RPMI8226 (cell line): ENCODE data around the gene TMEM233.
"Not testable (repeated sequence)": the region's sequence is repeated elsewhere in the genome, so short reads cannot be mapped to it uniquely, and the experiment has no call there.

ENCODE experiments used
- DNase-seq: peaks from one replicate; pipeline ENCODE4 v3.0.0-alpha.2; 2015

The TMEM233 gene

DNA sequence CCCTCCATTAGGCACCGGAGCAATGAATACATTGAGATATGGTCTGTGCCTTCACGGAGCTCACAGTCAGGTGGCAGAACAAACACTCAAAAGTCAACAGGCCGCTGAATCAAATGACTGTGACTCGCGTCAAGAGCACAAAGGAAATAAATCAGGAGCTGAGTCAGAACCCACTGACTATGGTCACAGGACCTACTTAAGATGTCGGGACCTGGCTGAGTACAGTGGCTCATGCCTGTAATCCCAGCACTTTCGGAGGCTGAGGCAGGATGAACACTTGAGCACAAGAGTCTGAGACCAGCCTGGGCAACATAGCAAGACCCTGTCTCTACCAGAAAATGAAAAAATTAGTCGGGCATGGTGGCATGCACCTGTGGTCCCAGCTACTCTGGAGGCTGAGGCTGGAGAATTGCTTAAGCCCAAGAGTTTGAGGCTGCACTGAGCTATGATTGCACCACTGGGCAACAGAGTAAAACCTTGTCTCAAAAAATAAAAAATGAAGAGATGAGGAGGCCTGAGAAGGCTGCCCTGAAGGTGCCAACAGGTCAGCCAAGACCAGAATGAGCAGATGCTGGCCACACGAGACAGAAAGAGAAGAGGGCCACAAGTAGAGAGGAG is 19.9 kb downstream of the TMEM233 start:
- no peak for DNase-seq

DNA sequence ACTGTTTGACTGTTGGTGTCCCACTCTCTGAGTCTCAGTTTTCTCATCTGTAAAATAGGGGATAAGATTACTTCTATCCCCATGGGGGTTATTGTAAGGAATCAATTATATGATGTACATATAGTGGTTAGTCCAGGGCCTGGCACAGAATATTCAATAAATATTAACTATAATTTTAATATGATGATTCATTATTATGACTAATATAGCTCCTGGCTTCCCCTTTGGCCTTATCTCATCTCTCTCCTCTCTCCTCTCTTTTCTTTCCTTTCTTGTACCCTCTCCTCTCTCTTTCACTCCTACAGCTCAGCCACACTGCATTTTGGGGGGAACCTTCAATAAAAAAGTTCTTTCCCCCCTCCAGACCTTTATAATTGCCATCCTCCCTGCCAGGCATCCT is 21.1 kb downstream of the TMEM233 start:
- DNase-seq: no peak

DNA sequence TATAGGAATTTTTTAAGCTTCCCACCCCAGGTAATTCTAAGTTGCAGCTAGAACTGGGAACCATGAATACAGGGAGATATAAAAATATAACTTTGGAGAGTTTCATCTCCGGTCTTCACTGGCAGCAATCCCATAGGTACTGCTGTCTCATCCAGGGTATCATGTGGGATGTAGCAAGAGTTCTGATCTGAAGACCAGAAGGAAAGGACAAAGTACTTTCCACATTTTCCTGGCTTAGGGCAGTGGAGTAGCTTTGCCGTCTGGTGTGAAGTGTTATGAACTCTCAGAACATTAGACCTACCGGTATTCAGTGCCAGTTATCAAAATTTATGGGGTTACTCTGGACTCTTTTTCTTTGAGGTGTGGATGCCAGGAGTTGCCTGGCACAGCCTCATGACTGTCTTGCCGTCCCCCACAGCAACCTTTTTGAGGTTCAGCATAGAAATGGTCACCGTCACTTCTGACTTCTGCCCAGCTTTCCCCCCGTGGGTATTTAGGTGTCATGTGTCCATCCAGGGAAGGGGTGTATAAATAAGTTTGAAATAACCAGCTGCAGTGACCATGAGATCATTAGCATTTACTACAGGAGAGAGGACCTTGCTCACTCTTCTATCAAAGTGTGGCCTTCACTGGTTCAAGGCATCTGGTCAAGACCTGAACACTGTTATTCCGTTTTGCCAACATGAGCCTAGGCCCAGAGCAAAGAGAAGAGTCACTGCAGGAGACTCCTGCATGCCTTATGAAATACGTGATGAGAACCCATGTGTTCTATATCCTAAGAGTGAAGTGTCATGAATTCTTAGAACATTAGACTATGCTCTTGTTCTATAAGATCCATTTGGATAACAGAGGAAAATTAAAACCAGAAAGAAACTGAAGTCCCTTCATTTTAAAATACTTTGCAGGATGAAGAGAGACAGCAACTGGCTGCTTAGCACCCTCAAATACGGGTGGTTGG is 22.2 kb downstream of the TMEM233 start:
- DNase-seq: no peak

DNA sequence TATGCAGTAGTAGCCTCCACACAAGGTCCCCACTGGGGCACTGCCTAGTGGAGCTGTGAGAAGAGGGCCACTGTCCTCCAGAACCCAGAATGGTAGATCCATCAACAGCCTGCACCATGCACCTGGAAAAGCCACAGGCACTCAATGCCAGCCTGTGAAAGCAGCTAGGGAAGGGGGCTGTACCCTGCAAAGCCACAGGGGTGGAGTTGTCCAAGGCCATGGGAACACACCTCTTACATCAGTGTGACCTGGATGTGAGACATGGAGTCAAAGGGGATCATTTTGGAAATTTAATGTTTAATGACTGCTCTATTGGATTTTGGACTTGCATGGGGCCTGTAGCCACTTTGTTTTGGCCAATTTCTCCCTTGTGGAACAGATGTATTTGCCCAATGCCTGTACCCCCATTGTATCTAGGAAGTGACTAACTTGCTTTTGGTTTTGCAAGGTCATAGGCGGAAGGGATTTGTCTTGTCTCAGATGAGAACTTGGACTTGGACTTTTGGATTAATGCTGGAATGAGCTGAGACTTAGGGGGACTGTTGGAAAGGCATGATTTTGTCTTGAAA is 24.8 kb downstream of the TMEM233 start:
- DNase-seq: not testable (repeated sequence)

DNA sequence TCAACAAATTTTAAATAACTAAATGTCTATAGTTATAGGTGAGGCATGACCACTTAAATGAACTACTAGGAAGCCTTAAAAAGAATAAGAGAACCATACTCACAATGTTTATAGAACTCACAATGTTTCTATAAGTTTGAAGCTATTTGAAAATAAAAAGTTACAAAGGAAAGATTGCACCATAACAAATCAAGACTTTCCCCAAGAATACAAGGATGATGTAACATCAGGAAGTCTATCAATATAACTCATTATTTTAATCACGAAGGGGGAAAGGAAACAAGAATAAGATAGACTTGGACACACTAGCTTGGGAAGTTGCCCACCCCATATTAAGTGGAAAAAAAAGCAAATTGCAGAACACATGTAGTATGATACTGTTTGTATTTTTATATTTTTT is 26.9 kb downstream of the TMEM233 start:
- no peak for DNase-seq

DNA sequence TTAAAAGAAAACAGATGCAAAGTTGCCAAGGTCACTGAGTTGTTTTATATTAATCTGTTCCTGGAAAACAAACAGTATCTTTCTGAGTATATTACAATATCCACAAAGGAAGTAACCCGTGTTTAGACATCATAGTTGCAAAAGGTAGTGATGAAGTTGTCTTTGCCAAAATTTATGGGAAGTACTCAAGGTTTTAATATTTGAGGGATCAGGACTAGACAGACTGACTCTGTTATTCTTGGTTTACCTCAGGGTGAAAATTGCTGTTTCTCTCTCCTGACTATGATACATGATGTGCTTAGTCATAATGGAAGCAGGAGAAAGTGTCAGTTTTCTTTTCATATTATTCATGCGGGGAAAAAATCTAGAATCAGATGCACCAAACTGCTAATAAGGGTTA is 28.3 kb downstream of the TMEM233 start:
- no peak for DNase-seq

GRCh38 chr12:119624966-119625365 is 31.4 kb downstream of the TMEM233 start:
- DNase-seq: peak; percentile 65

DNA sequence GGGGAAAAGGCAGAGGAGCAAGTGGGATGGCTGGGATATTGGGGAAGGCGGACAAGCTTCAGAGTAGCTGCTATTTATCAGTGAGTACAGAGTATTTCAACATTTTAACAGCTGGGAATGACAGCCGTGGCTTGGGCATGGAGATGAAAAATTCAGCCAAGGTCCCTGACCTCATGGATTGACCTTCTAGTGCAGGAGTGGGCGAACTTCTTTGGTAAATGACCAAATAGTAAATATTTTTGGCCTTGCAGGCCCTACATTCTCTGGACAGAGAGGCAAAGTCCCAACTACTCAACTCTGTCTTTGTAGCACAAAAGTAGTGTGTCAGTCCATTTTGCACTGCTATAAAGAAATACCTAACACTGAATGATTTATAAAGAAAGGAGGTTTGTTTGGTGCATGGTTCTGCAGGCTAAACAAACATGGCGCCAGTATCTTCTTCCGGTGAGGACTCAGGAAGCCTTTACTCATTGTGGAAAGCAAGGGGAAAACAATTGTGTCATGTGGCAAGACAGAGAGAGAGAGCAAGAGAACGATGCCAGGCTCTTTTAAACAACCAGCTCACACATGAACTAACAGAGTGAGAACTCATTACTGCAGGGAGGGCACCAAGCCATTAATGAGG is 33.6 kb downstream of the TMEM233 start:
- no peak for DNase-seq

GRCh38 chr12:119627686-119628085 is 34.1 kb downstream of the TMEM233 start:
- DNase-seq: no peak

GRCh38 chr12:119630223-119630780 is 36.7 kb downstream of the TMEM233 start:
- no peak for DNase-seq

DNA sequence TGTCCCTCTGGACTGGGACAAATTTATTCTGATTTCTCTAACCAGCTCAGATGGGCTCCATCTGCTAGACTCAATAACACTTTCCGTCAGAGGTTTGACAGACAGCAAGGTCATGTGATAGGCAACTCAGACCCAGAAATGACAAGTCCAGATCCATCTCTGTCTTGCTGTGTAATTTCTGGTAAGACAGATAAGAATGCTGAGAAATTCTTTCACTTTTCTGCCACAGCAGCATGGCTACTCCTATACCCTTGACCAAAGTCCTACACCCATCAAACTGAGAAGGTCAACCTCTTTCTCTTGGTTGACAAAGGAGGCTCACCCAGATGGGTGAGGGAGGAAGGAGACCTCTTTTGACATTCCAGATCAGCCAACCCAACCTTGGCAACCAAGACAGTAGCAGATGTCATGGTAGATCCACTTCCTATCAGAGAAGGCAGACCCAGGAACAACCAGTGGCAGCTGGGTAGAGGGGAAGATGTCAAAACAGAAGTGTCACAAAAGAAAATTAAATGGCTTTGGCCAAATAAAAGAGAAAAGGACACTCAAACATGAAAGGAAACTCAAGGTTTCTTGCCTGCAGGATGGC is 37.5 kb downstream of the TMEM233 start:
- DNase-seq: no peak

DNA sequence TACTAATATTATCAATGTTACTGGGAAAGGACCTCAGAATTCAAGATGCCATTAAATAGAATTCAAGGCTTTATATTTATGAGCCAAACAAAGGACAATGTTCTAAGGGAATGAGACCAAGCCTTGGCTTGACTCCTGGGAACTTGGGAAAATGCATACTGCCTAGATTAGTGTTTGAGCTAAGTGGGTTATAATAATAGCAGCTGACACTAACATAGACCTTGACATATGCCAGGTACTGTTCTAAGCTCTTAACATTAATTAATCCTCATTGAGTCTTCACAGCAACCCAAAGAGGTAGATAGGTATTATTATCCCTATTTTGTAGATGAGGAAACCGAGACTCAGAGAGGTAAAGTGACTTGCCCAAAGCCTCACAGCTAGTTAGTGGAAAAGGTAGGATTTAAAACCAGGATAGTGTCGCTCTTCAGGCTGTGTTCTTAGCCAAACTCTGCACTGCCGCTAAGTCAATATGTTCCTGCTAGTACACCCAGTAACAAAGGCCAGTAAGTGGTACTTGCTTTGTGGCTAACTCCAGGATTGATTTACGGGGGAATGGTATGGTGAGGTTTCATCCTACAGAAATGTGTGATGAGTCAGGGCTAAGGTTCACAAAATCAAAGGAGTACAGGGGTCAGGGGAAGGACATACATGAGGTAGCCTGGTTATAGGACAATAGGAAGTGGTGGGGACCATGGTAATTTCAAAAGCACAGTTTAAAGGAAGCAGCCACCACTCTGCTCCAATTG is 38.5 kb downstream of the TMEM233 start:
- DNase-seq: no peak

GRCh38 chr12:119634743-119635142 is 41.2 kb downstream of the TMEM233 start:
- no peak for DNase-seq

GRCh38 chr12:119642986-119643385 is 49.4 kb downstream of the TMEM233 start:
- no peak for DNase-seq

DNA sequence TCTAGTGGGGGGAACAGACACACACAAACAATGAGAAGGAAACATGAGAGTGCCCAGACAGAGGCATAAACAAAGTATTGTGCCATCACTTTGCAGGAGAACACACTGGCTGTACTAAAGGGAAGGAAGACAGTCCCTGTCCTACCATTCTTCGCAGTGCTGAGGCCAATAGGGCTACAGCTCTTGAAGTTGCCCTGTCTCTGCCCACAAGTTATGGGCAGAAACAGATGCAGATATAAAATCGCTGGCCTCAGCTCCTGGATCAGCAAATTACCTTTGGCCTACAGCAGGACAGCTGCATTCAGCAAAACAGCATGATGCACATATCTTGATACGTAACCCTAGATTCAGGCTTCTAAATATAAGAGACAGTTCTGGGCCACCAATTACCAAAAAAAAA is 51.4 kb downstream of the TMEM233 start:
- peak; percentile 76 for DNase-seq

- no peak for DNase-seq
Observed at GRCh38 chr12:119645535-119646059, 52.0 kb downstream of the TMEM233 start.

DNA sequence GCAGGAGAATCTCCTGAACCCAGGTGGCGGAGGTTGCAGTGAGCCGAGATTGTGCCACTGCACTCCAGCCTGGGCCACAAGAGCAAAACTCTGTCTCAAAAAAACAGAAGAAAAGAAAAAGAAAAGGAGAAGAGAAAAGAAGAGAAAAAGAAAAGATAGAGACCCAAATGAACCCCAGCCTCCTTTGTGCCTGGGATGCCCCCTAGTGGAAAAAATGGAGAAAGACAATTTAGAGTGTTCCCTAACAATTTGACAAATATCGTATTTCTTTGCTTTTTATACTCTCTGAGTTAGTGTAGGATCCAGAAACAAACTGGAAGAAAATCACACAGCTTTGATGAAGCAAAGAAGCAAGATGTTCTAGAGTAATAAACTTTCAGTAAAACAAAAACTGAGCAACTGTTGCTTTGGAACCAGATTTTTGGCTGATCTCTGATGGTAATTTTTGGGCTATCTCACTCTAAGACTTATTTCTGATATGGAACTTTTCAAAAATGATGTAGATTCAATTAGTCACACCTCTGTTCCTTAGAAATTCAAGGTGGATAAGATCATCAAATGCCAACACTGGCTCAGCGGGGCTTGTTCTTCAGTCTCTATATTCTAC is 55.7 kb downstream of the TMEM233 start:
- peak; percentile 39 for DNase-seq

- DNase-seq: no peak
Observed at GRCh38 chr12:119652665-119653064, 59.1 kb downstream of the TMEM233 start.

GRCh38 chr12:119657001-119657400 is 63.4 kb downstream of the TMEM233 start:
- DNase-seq: not testable (repeated sequence)

DNA sequence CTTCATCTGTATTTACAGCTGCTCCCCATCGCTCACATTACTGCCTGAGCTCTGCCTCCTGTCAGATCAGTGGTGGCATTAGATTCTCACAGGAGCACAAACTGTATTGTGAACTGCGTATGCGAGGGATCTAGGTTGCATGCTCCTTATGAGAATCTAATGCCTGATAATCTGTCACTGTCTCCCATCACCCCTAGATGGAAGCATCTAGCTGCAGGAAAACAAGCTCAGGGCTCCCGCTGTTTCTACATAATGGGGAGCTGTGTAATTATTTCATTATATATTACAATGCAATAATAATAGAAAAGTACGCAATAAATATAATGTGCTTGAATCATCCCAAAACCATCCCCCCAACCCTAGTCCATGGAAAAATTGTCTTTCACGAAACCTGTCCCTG is 64.6 kb downstream of the TMEM233 start:
- not testable (repeated sequence) for DNase-seq

DNA sequence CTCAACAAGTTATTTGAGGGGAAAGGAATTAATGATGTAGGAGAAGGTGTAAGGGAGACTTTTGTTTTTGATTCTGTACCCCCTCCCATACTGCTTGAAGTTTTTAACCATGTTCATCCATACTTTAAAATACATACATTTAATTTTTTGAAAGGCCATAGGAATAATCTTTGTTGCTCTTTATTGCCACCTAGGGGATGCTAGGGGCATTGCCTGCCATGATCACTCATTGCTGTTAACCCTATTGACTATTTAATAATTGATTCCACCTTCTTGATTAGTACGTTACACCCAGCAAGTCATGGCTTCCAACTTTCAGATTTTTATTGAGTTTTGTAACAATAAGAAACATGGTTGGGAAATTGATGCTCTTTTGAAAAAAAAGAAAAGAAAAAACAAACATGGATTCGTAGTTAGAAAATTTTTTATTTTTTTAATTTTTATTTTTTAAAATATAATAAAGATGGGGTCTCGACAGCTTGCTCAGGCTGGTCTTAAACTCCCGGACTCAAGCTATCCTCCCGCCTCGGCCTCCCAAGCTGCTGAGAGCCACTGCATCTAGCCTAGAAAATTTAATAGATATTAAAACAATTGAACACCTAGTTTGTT is 65.8 kb downstream of the TMEM233 start:
- DNase-seq: peak; percentile 55
